HG02885 (cell line): ENCODE data around the gene SYTL2.
"Not testable (repeated sequence)": the region's sequence is repeated elsewhere in the genome, so short reads cannot be mapped to it uniquely, and the experiment has no call there.

ENCODE experiments used
- ATAC-seq: cut with Tn5 transposase; IDR thresholded peaks from one replicate; pipeline ENCODE4 v1.9.1; 2021; ENCODE audit warnings: mild to moderate bottlenecking; ENCODE audit not compliant: unreplicated experiment, poor library complexity

Gene SYTL2

GRCh38 chr11:85810871-85811611, at the start of gene SYTL2:
Gene SYTL2, minus strand, starts transcription at chr11:85811141. Its CDS starts 53,416 bp downstream, at chr11:85757725.
- ATAC-seq: peak; percentile 87

- ATAC-seq: not testable (repeated sequence)
Observed at GRCh38 chr11:85859541-85859940, 48.6 kb upstream of the SYTL2 start.

DNA sequence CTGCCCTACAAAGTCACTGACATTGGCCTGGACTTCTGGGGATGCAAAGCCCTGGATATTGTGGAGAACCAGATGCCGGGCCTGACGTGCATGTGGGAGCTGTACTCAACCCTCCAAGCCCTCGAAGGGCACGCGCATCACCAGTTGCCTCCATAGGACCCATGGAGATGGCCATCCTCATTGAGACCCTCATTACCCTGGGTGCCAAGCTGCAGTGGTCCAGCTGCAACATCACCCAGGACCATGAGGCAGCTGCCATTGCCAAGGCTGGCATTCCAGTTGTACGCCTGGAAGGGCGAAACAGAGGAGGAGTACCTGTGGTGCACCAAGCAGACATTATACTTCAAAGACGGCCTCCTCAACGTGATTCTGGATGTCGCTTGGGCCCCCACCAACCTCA, 46.2 kb upstream of the SYTL2 start:
- no peak for ATAC-seq

DNA sequence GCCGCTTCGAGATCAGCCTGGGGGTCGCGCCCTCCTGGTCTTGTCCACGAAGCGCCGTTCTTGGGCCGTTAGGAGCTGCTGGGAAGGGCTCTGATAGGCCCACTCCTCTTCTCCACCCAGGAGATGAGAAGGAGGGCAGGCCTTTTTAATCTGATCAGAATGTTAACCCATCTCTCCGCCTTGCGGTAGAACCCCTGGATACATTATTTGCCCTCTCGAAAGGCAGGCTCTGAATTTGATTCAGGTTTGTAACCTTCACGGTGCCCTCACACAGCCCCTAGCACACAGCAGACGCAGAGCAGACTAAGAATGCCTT, 44.4 kb upstream of the SYTL2 start, which contains the start of gene CCDC83:
Gene CCDC83, plus strand, starts transcription at position 43 of the 316 bp plus-strand sequence. CDS start 9,741 bp downstream, outside the sequence.
- no peak for ATAC-seq

GRCh38 chr11:85854557-85855340, 43.8 kb upstream of the SYTL2 start:
- ATAC-seq: peak; percentile 97

- ATAC-seq: no peak
Observed at GRCh38 chr11:85854212-85854556, 43.2 kb upstream of the SYTL2 start.

GRCh38 chr11:85853541-85853940, 42.6 kb upstream of the SYTL2 start:
- not testable (repeated sequence) for ATAC-seq

DNA sequence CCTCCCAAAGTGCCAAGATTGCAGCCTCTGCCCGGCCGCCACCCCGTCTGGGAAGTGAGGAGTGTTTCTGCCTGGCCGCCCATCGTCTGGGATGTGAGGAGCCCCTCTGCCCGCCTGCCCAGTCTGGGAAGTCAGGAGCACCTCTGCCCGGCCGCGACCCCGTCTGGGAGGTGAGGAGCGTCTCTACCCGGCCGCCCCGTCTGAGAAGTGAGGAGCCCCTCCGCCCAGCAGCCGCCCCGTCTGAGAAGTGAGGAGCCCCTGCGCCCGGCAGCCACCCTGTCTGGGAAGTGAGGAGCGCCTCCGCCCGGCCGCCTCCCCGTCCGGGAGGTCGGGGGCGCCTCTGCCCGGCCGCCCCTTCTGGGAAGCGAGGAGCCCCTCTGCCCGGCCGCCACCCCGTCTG, 41.8 kb upstream of the SYTL2 start:
- ATAC-seq: not testable (repeated sequence)

- no peak for ATAC-seq
Observed at GRCh38 chr11:85848556-85848955, 37.6 kb upstream of the SYTL2 start.

GRCh38 chr11:85848006-85848405, 37.1 kb upstream of the SYTL2 start:
- no peak for ATAC-seq

- ATAC-seq: no peak
Observed at GRCh38 chr11:85847436-85847835, 36.5 kb upstream of the SYTL2 start.

DNA sequence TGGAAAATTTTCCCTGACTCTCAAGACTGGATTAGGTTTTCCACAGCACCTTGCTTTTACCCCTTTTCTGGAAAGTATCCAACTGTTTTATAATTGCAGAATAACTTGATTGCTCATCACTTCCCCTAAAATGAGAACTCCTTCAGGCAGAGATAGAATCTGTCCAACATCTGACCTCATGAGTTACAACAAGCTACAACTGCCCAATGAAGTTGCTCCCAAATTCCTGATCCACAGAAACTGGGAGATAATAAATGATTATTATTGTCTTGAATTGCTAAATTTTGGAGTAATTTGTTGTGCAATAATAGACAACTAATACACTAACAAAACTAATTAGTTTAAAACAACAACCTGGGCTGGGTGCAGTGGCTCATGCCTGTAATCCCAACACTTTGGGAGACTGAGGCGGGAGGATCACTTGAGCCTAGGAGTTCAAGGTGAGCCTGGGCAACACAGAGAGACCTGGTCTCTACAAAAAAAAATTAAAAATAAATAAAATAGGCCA, 34.2 kb upstream of the SYTL2 start:
- ATAC-seq: no peak

- no peak for ATAC-seq
Observed at GRCh38 chr11:85844439-85845123, 33.6 kb upstream of the SYTL2 start.

DNA sequence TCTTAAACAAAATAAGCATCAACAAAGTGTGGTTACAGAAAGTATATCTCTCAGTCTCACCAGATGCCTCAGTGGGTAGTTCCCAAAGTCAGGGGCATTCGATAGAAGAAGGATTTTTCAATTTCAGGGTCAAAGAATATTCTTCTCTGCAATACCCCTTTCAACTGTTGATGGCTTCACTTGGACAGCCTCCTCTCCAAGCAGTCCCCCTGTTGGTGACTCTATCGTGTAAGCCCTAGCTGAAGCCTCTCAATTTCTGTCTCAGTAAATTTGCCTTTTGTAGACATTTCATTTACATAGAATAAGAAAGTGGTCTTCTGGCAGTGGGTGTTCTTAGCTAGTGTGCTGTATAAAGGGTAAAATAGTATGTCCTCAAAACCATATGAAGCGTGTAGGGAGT, 33.0 kb upstream of the SYTL2 start:
- ATAC-seq: no peak

- not testable (repeated sequence) for ATAC-seq
Observed at GRCh38 chr11:85840932-85841331, 30.0 kb upstream of the SYTL2 start.

DNA sequence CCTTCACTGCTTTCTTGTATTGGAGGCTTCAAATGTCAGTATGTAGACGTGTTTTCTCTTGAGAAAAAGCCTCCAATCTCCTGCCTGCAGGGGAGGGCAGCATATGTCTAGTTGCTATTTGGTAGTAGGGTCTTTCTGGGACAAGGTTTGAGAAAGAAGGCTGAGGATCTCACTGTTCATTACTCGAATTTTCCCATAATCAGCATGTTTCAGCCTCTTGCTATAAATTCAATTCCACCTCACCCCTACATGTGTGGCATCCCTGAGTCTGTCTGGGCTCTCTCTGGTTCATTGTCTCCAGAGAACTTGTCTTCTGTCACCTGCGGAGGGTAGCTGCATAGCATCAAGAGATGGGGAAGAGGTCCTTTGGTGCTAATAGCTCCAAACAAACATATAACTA, 24.8 kb upstream of the SYTL2 start:
- no peak for ATAC-seq

DNA sequence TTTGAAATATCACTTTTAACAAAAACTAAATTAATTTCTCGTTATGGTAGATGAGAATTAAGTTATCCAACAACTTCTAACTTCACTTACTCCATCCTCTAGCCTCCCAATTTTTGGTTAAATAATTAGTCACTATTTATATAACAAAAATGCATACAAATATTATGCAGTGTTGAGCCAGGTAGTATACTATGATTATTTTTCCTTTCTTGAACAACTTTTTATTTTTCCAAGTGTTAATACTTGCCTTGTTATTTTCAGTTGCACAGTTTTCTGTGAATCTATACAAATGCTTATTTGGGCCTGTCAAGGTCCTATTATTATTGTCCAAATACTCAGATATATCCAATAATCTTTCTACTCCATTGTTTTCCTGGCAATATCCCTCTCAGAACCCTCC, 24.3 kb upstream of the SYTL2 start:
- no peak for ATAC-seq

DNA sequence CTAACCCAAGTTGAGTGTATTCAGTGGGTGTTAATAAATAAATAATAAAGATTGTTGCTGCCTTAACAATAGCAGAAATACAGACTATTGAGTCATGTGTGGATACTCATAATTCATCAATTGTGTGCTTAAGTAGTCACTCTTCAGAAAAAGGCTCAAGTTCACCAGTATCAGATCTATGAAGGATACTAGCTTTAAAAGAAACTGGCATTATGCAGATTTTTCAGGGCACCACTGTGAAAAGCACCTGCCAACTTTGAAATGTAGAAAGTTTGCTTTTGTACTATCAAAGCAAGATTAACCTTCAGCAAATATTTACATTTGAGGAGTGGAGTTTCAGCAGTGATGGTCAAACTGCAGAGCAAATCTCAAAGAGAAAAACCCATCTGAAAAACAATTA, 20.1 kb upstream of the SYTL2 start:
- ATAC-seq: no peak

DNA sequence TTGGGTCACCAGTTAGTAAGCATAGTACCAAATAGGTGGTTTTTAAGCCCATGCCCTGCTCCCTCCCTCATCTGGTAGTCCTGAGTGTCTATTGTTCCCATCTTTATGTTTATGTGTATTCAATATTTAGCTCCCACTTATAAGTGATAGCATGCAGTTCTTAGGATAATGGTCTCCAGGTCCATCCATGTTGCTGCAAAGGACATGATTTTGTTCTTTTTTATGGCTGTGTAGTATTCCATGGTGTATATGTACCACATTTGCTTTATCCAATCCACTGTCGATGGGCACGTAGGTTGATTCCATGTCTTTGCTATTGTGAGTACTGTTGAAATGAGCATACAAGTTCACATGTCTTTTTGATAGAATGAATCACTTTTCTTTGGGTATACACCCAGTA, 18.2 kb upstream of the SYTL2 start:
- ATAC-seq: no peak

DNA sequence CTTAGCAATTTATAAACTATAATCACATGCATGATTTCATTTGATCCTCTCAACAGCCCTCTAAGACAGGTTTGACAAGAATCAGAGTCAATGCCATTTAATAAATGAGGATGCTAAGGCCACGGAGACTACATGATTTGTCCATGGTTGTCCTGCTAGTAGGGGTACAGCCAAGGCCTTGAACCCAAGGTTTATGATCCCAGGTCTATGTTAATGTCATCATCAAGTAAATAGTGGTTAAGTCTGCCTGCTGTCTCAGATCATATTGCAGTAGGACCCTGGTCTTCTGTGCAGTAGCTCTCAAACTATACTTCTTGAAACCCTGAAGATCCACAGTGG, 17.7 kb upstream of the SYTL2 start:
- no peak for ATAC-seq
